Pancreas (tissue), 10 donors: ENCODE data around the gene ZNF440. TPM values are rescaled to one million over a fixed set of nuclear protein-coding genes. Genes with fewer than 3 reads are reported as not detected.

Experiments
- ATAC-seq, 4 donors: fragments of 200-7000 bp; cut with Tn5 transposase; one replicate each; pipeline versions ENCODE4 v1.8.0 to v1.9.1; 2020; ENCODE audit warnings: mild to moderate bottlenecking in 4 of 4, moderate library complexity in 4 of 4
- DNase-seq, 6 donors: peaks; one replicate each; pipeline ENCODE4 v3.0.0-alpha.2; 2020
- FAIRE-seq: peaks from 2 replicates; lab custom pipeline; 2012; peaks lifted over from hg19 to GRCh38; lab: Jason Lieb, UNC
- H3K27ac ChIP-seq, 4 donors: fragments of 200-600 bp; sonication (generic); 1 replicate in 3 of 4; 2 replicates in 1 of 4; pipeline versions ENCODE4 v1.5.0 to v1.8.0; 2020
- H3K27me3 ChIP-seq, 4 donors: fragments of 200-600 bp; one replicate each; pipeline ENCODE4 v1.8.0; 2021
- H3K36me3 ChIP-seq, 3 donors: fragments of 200-600 bp; sonication (generic) in 1 of 3; one replicate each; pipeline versions ENCODE4 v1.5.0 to v1.8.0; 2020 to 2021
- H3K4me1 ChIP-seq, 3 donors: fragments of 200-600 bp; one replicate each; pipeline ENCODE4 v1.8.0; 2021
- H3K4me3 ChIP-seq, 4 donors: fragments of 200-600 bp; sonication (generic) in 2 of 4; one replicate each; pipeline versions ENCODE4 v1.5.0 to v1.8.0; 2020 to 2021
- H3K9me3 ChIP-seq, 4 donors: fragments of 200-600 bp; one replicate each; pipeline ENCODE4 v1.8.0; 2021
- CTCF ChIP-seq, 4 donors: fragments of 200-600 bp; sonication (generic) in 3 of 4; IDR thresholded peaks; one replicate each; pipeline versions ENCODE4 v1.5.0 to v1.8.0; 2021; ENCODE audit warnings: antibody characterized with exemption in 4 of 4
- WGBS, 2 donors: extraction: QIAGEN DNeasy Blood & Tissue Kit; methylation state at CpG; one replicate each; pipeline ENCODE4 v1.1.7; 2013; 5-methylcytosine and 5-hydroxymethylcytosine counted together
- intact Hi-C, 3 donors: fragments of 100-400 bp; cut with DNase I; formaldehyde crosslinking; loops; one replicate each; pipeline versions ENCODE4 v1.11.1 to v1.14.2; 2022
- polyA plus RNA-seq, 2 donors: library from polyadenylated mRNA; stranded (reverse); fragments of 200-250 nt; gene quantifications; one replicate each; pipeline ENCODE4 v1.2.3, GENCODE V29; 2013
- total RNA-seq, 6 donors: library from RNA; stranded (reverse); fragmentation: NEBNext Ultra II Directional in 4 of 6; extraction: Animal tissue kit (Norgen Biotek cat#: 25700) in 4 of 6; gene quantifications; one replicate each; pipeline versions ENCODE4 v1.2.1 to v1.2.4, GENCODE V29; 2021 to 2023
- donor health status: healthy with polysubstance abuse.
- donor health status: DM: no; HTN: no; CAD: no; lungs with moderate emphysema.
- donor health status: DM: no; HTN: no; CAD: no.
- donor health status: control.
- donor health status: control.
- donor health status: Bipolar disorder and iron deficiency.
- donor health status: DM: yes; HTN: yes; CAD: no.
- donor health status: DM: no; HTN: no; CAD: no.
- donor health status: DM: no; HTN: no; CAD: no.
- donor health status: DM: yes; HTN: yes; CAD: no.

ZNF440 gene
- total and polyA plus RNA-seq, 8 donors: 4.1 to 8.7 (median 6.3) TPM

DNA sequence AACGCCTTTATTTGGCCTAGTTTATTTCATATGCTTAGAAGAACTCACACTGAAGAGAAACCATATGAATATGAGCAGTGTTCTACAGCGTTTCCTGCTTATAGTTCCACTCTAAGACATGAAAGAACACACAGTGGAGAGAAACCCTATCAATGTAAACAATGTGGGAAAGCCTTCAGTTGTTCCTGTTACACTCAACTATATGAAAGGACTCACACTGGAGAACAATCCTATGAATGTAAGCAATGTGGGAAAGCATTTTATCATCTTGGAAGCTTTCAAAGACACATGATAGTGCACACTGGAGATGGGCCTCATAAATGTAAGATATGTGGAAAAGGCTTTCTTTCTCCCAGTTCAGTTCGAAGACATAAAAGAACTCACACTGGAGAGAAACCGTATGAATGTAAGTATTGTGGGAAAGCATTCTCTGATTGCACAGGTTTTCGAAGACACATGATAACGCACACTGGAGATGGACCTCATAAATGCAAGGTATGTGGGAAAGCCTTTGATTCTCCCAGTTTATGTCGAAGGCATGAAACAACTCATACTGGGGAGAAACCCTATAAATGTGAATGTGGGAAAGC, 33.5 kb upstream of the ZNF440 start:
- H3K36me3 ChIP-seq: peaks cover 13 to 50% (median 42%) of the 10 kb centered on the region in 3 donors
- intact Hi-C loops: no loop called here
- no peak for TF ChIP-seq CTCF (IDR thresholded peaks at IDR 0.05)

DNA sequence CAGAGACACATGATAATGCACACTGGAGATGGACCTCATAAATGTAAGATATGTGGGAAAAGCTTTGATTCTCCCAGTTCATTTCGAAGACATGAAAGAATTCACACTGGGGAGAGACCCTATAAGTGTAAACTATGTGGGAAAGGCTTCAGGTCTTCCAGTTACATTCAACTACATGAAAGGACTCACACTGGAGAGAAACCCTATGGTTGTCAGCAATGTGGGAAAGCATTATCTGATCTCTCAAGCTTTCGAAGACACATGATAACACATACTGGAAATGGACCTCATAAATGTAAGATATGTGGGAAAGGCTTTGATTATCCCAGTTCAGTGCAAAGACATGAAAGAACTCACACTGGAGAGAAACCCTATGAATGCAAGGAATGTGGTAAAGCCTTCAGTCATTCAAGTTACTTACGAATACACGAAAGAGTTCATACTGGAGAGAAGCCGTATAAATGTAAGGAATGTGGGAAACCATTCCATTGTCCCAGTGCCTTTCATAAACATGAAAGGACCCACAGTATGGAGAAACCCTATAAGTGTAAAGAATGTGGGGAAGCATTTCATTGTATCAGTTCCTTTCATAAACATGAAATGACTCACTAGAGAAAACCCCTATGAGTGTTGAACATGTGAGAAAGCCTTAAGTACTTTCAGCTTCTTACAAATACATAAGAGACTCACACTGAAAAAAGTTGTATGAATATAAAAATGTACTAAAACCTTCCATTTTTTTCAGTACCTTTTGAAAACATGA, 32.6 kb upstream of the ZNF440 start:
- Histone ChIP-seq H3K4me1 (no peaks in the 10 kb centered on the region), H3K27me3 (no peaks in the 10 kb centered on the region), H3K36me3 (peaks cover 13 to 50% (median 42%) of the 10 kb centered on the region in 3 donors), H3K27ac (no peak overlapping the region), H3K9me3 (peaks cover 3 to 27% (median 8%) of the 10 kb centered on the region in 4 donors), H3K4me3 (no peak overlapping the region)
- intact Hi-C loops: no loop called here
- 96 to 97% methylated on average over 5 of the region's 5 CpGs for WGBS, 2 donors
- TF ChIP-seq CTCF (IDR thresholded peaks at IDR 0.05): no peak
- FAIRE-seq (no peak), ATAC-seq (no peak), DNase-seq (no peak)

More for the DNA sequence above, 33.5 kb upstream of the ZNF440 start:
- DNase-seq: no peak
- Histone ChIP-seq H3K9me3 (peaks cover 3 to 27% (median 10%) of the 10 kb centered on the region in 4 donors), H3K4me3 (no peak overlapping the region), H3K4me1 (no peaks in the 10 kb centered on the region), H3K27ac (no peak overlapping the region), H3K27me3 (no peaks in the 10 kb centered on the region)
- no peak for ATAC-seq
- WGBS, 2 donors: 96 to 98% methylated on average over 7 of the region's 7 CpGs
- FAIRE-seq: no peak

DNA sequence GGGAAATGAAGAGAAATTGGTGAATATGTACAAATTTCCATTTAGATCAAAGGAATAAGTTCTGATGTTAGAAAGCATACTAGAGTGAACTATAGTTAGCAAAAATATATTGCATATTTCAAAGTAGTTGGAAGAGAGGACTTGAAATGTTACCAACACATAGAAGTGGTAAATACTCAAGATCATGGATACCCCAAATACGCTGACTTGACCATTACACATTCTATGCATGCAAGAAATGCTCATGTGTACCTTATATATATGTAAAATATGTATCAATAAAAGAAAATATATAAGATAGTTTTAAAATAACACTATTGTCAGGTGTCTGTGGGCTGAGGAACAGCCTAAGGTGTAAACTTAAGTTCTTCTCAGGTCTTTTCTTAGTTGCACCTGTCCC, 30.3 kb upstream of the ZNF440 start:
- Histone ChIP-seq H3K27ac (no peak overlapping the region), H3K4me3 (no peak overlapping the region), H3K36me3 (peaks cover 13 to 41% (median 29%) of the 10 kb centered on the region in 3 donors), H3K4me1 (no peaks in the 10 kb centered on the region), H3K27me3 (no peaks in the 10 kb centered on the region), H3K9me3 (peaks cover 2 to 27% (median 8%) of the 10 kb centered on the region in 4 donors)
- ATAC-seq (no peak), FAIRE-seq (no peak), DNase-seq (no peak)
- intact Hi-C loops: no loop called here
- TF ChIP-seq CTCF (IDR thresholded peaks at IDR 0.05): no peak
- 97 to 100% methylated on average over 1 of the region's 1 CpG for whole genome bisulfite sequencing, 2 donors

- intact Hi-C loops: no loop called here
- Histone ChIP-seq H3K4me1 (no peaks in the 10 kb centered on the region), H3K4me3 (no peak overlapping the region), H3K9me3 (peaks cover 0 to 27% (median 8%) of the 10 kb centered on the region in 4 donors), H3K27me3 (no peaks in the 10 kb centered on the region), H3K36me3 (peaks cover 13 to 35% (median 25%) of the 10 kb centered on the region in 3 donors), H3K27ac (no peak overlapping the region)
- 92 to 99% methylated on average over 3 of the region's 3 CpGs for WGBS, 2 donors
- FAIRE-seq: no peak
- no peak for TF ChIP-seq CTCF (IDR thresholded peaks at IDR 0.05)
- no peak for ATAC-seq
- DNase-seq: no peak
Measured at GRCh38 chr19:11784356-11784755, 29.7 kb upstream of the ZNF440 start.

DNA sequence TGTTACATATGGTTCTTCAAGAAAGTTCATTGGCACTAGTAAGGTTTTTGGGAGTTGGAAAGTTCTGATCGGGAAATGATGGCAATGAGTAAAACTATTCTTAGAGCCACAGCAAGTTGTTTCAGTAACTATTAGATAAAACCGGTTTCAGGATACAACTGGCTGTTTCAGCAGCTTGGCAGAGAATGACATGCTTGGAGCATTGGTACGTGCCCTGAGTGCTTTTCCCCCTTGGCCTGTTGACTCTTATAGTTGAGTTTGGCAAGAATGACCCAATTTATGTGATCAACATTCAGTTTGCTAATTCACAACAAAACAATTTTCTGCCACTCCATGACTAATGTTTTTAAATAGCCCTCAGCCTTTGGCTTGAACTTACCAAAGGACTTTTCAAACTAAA, 26.5 kb upstream of the ZNF440 start:
- no peak for FAIRE-seq
- intact Hi-C loops: no loop called here

More for the DNA sequence above, 26.5 kb upstream of the ZNF440 start:
- 71 to 81% methylated on average over 3 of the region's 3 CpGs for WGBS, 2 donors
- ATAC-seq (no peak), DNase-seq (no peak)
- Histone ChIP-seq H3K36me3 (peaks cover 0 to 3% (median 0%) of the 10 kb centered on the region in 3 donors), H3K9me3 (peaks cover 0 to 9% (median 0%) of the 10 kb centered on the region in 4 donors), H3K27ac (no peak overlapping the region), H3K27me3 (no peaks in the 10 kb centered on the region), H3K4me3 (no peak overlapping the region), H3K4me1 (no peaks in the 10 kb centered on the region)
- TF ChIP-seq CTCF (IDR thresholded peaks at IDR 0.05): no peak
